H1 (cell line): Measurements from ENCODE around the gene GBX1. TPM values are rescaled to one million over a fixed set of nuclear protein-coding genes. Genes with fewer than 3 reads are reported as not detected.

Experiments
- CTCF ChIA-PET: fragments of 300-600 bp; sonication (Branson Sonifier 250); formaldehyde crosslinking; loops from one replicate; lab custom pipeline; 2021; ENCODE audit not compliant: partially characterized antibody; lab: Charles Lee
- POLR2A ChIA-PET: fragments of 300-600 bp; sonication (Branson Sonifier 250); formaldehyde crosslinking; loops from one replicate; lab custom pipeline; 2021; ENCODE audit warnings: inconsistent platforms; ENCODE audit not compliant: partially characterized antibody; lab: Charles Lee
- DNase-seq, 2 experiments: peaks; one replicate each; pipeline versions ENCODE4 v3.0.0 to v3.0.0-alpha.2; 2010 to 2022; ENCODE audit warnings: low spot score in 2 of 2, low read depth in 1 of 2, mixed read lengths in 1 of 2
- FAIRE-seq: peaks from 2 replicates; lab custom pipeline; 2011; peaks lifted over from hg19 to GRCh38; lab: Jason Lieb, UNC
- H2AFZ ChIP-seq: 2 replicates; pipeline ENCODE4 v1.8.1; 2012; ENCODE audit warnings: low read length, inconsistent platforms
- H2AK5ac ChIP-seq: 2 replicates; pipeline ENCODE4 v1.6.1; 2013; ENCODE audit warnings: low read depth, low read length
- H2BK120ac ChIP-seq: replicated peaks from 2 replicates; pipeline ENCODE3; 2013; ENCODE audit warnings: low read depth, low read length, inconsistent platforms
- H2BK12ac ChIP-seq: 2 replicates; pipeline ENCODE4 v1.6.1; 2013; ENCODE audit warnings: low read depth, low read length
- H2BK15ac ChIP-seq: 2 replicates; pipeline ENCODE4 v1.6.1; 2013; ENCODE audit warnings: low read length
- H2BK20ac ChIP-seq: 2 replicates; pipeline ENCODE4 v1.6.1; 2013; ENCODE audit warnings: low read length
- H2BK5ac ChIP-seq: 2 replicates; pipeline ENCODE4 v1.6.1; 2013; ENCODE audit warnings: low read depth, low read length
- H3K14ac ChIP-seq: 2 replicates; pipeline ENCODE4 v1.6.1; 2013; ENCODE audit warnings: inconsistent platforms; ENCODE audit not compliant: insufficient read length
- H3K18ac ChIP-seq: 2 replicates; pipeline ENCODE4 v1.6.1; 2013; ENCODE audit warnings: low read length; ENCODE audit errors: extremely low read depth
- H3K23ac ChIP-seq: 2 replicates; pipeline ENCODE4 v1.6.1; 2013; ENCODE audit warnings: inconsistent platforms; ENCODE audit not compliant: insufficient read length
- H3K23me2 ChIP-seq: 2 replicates; pipeline ENCODE4 v1.6.1; 2013; ENCODE audit warnings: low read depth, low read length
- H3K27ac ChIP-seq: 2 replicates; pipeline ENCODE4 v1.6.1; 2011; ENCODE audit warnings: low read depth, low read length, inconsistent platforms
- H3K27me3 ChIP-seq, 4 experiments: replicated peaks in 1 of 4; 1 replicate in 1 of 4; 2 replicates in 3 of 4; pipeline versions ENCODE4 v1.6.1 to v1.8.1; 2011 to 2013; ENCODE audit warnings: low read length in 3 of 4, mild to moderate bottlenecking in 3 of 4, inconsistent platforms in 2 of 4, mixed read lengths in 2 of 4, moderate library complexity in 1 of 4; ENCODE audit not compliant: control insufficient read depth in 3 of 4, insufficient read depth in 3 of 4; ENCODE audit errors: extremely low read depth in 1 of 4
- H3K36me3 ChIP-seq, 4 experiments: 2 replicates each; pipeline versions ENCODE4 v1.6.1 to v1.8.1; 2011 to 2013; ENCODE audit warnings: mild to moderate bottlenecking in 4 of 4, low read length in 3 of 4, moderate library complexity in 2 of 4, control low read depth in 1 of 4, inconsistent platforms in 1 of 4; ENCODE audit not compliant: insufficient read depth in 4 of 4, control insufficient read depth in 2 of 4
- H3K4ac ChIP-seq: replicated peaks from 2 replicates; pipeline ENCODE3; 2013; ENCODE audit warnings: low read length, low read depth, mixed read lengths, inconsistent platforms; ENCODE audit not compliant: insufficient read length
- H3K4me1 ChIP-seq, 4 experiments: replicated peaks in 1 of 4; 1 replicate in 1 of 4; 2 replicates in 3 of 4; pipeline versions ENCODE4 v1.6.1 to v1.8.1; 2011 to 2013; ENCODE audit warnings: low read length in 3 of 4, inconsistent platforms in 2 of 4, mixed read lengths in 1 of 4; ENCODE audit not compliant: insufficient read depth in 4 of 4, control insufficient read depth in 3 of 4
- H3K4me2 ChIP-seq, 2 experiments: 2 replicates each; pipeline versions ENCODE4 v1.6.1 to v1.8.1; 2011 to 2013; ENCODE audit warnings: low read depth in 2 of 2, low read length in 2 of 2, control low read depth in 1 of 2, inconsistent platforms in 1 of 2, mild to moderate bottlenecking in 1 of 2; ENCODE audit not compliant: insufficient read depth in 1 of 2
- H3K4me3 ChIP-seq, 4 experiments: fragments of 200-600, 300-600 bp in 1 of 4; sonication (generic), shearing (Covaris generic), sonication (Bioruptor Twin) in 1 of 4; 2 replicates each; pipeline versions ENCODE4 v1.5.1 to v1.8.1; 2011 to 2016; ENCODE audit warnings: low read length in 4 of 4, low read depth in 3 of 4, control low read depth in 2 of 4, inconsistent platforms in 2 of 4, mild to moderate bottlenecking in 2 of 4, mixed read lengths in 1 of 4, moderate library complexity in 1 of 4; ENCODE audit not compliant: insufficient read depth in 2 of 4; ENCODE audit errors: extremely low read depth in 1 of 4
- H3K56ac ChIP-seq: replicated peaks from 2 replicates; pipeline ENCODE3; 2013; ENCODE audit warnings: low read depth, mild to moderate bottlenecking, mixed read lengths, low read length, inconsistent platforms; ENCODE audit not compliant: insufficient read length
- H3K79me1 ChIP-seq: 2 replicates; pipeline ENCODE4 v1.6.1; 2013; ENCODE audit warnings: low read depth, low read length, control low read depth
- H3K79me2 ChIP-seq, 2 experiments: 2 replicates each; pipeline versions ENCODE4 v1.6.1 to v1.8.1; 2012 to 2013; ENCODE audit warnings: low read length in 2 of 2, mild to moderate bottlenecking in 2 of 2, inconsistent platforms in 1 of 2; ENCODE audit not compliant: insufficient read depth in 2 of 2, control insufficient read depth in 1 of 2
- H3K9ac ChIP-seq, 4 experiments: replicated peaks in 1 of 4; 1 replicate in 1 of 4; 2 replicates in 3 of 4; pipeline versions ENCODE4 v1.6.1 to v1.8.1; 2011 to 2013; ENCODE audit warnings: low read depth in 3 of 4, low read length in 3 of 4, control low read depth in 2 of 4, mild to moderate bottlenecking in 2 of 4, moderate library complexity in 2 of 4, inconsistent platforms in 1 of 4; ENCODE audit errors: extremely low read depth in 1 of 4
- H3K9me3 ChIP-seq, 2 experiments: 2 replicates each; pipeline versions ENCODE4 v1.6.1 to v1.8.1; 2012 to 2013; ENCODE audit warnings: mild to moderate bottlenecking in 2 of 2, moderate library complexity in 2 of 2, control low read depth in 1 of 2, inconsistent platforms in 1 of 2, low read depth in 1 of 2, low read length in 1 of 2, mixed read lengths in 1 of 2; ENCODE audit not compliant: insufficient read depth in 2 of 2
- H4K20me1 ChIP-seq, 2 experiments: replicated peaks in 1 of 2; 2 replicates each; pipeline versions ENCODE3 to v1.8.1; 2011 to 2013; ENCODE audit warnings: inconsistent platforms in 2 of 2, low read length in 2 of 2, mild to moderate bottlenecking in 1 of 2; ENCODE audit not compliant: insufficient read depth in 2 of 2, control insufficient read depth in 1 of 2
- H4K5ac ChIP-seq: 2 replicates; pipeline ENCODE4 v1.6.1; 2013; ENCODE audit warnings: low read length, low read depth, mixed read lengths, inconsistent platforms; ENCODE audit not compliant: insufficient read length
- H4K8ac ChIP-seq: 2 replicates; pipeline ENCODE4 v1.8.0; 2013; ENCODE audit warnings: mild to moderate bottlenecking, moderate library complexity, low read length, inconsistent platforms; ENCODE audit not compliant: insufficient read depth; ENCODE audit errors: extremely low read depth
- H4K91ac ChIP-seq: replicated peaks from 2 replicates; pipeline ENCODE3; 2013; ENCODE audit warnings: low read length, mixed read lengths, inconsistent platforms; ENCODE audit not compliant: insufficient read length
- BCL11A ChIP-seq, 2 experiments: IDR thresholded peaks; one replicate each; pipeline ENCODE4 v1.6.1; 2011; ENCODE audit warnings: low read depth in 2 of 2, low read length in 2 of 2, mild to moderate bottlenecking in 2 of 2
- GABPA ChIP-seq: IDR thresholded peaks from 2 replicates; pipeline ENCODE4 v1.6.1; 2011; ENCODE audit warnings: mild to moderate bottlenecking, low read length, moderate library complexity, borderline replicate concordance; ENCODE audit not compliant: insufficient read depth
- KDM5A ChIP-seq: fragments of 200-600 bp; IDR thresholded peaks from 2 replicates; pipeline ENCODE4 v1.7.1; 2012; ENCODE audit warnings: mild to moderate bottlenecking, low read length, inconsistent platforms, mixed read lengths
- NANOG ChIP-seq: IDR thresholded peaks from 2 replicates; pipeline ENCODE4 v1.6.1; 2011; ENCODE audit warnings: low read length, low read depth, mild to moderate bottlenecking, inconsistent platforms; ENCODE audit not compliant: insufficient read depth, poor library complexity, severe bottlenecking
- NRF1 ChIP-seq: IDR thresholded peaks from 2 replicates; pipeline ENCODE4 v1.6.1; 2011; ENCODE audit warnings: mild to moderate bottlenecking, low read depth, low read length, improper control_type of control experiment
- POU5F1 ChIP-seq: IDR thresholded peaks from 2 replicates; pipeline ENCODE4 v1.6.1; 2011; ENCODE audit warnings: low read depth, mild to moderate bottlenecking, low read length, moderate library complexity
- RFX5 ChIP-seq: IDR thresholded peaks from 2 replicates; pipeline ENCODE4 v1.6.1; 2011; ENCODE audit warnings: low read depth, low read length, improper control_type of control experiment, borderline replicate concordance
- SIX5 ChIP-seq: IDR thresholded peaks from 2 replicates; pipeline ENCODE4 v1.6.1; 2011; ENCODE audit warnings: mild to moderate bottlenecking, low read depth, low read length
- SP4 ChIP-seq: IDR thresholded peaks from 2 replicates; pipeline ENCODE4 v1.6.1; 2012; ENCODE audit warnings: low read length, inconsistent platforms
- WGBS, 2 experiments: shearing (Covaris generic) in 1 of 2; methylation state at CpG; one replicate each; pipeline versions ENCODE4 v1.1.6 to v1.1.7; 2013 to 2015; ENCODE audit warnings: low lambda C conversion rate in 2 of 2, mixed read lengths in 2 of 2, inconsistent platforms in 1 of 2, low coverage in 1 of 2, missing lambda C conversion rate in 1 of 2; ENCODE audit not compliant: insufficient replicate concordance in 2 of 2, insufficient coverage in 1 of 2, insufficient read length in 1 of 2; ENCODE audit errors: extremely low coverage in 1 of 2, missing lambda C conversion rate in 1 of 2; 5-methylcytosine and 5-hydroxymethylcytosine counted together
- polyA plus RNA-seq, 7 experiments: library from polyadenylated mRNA; depleted of rRNA in 3 of 7; stranded (reverse) in 5 of 7; unstranded in 2 of 7; fragments of >200 nt in 5 of 7; fragments of 200-250 nt in 2 of 7; gene quantifications; 1 replicate in 5 of 7; 2 replicates in 1 of 7; 4 replicates in 1 of 7; pipeline versions ENCODE4 v1.2.1 to v1.2.3, GENCODE V29; 2011 to 2013; ENCODE audit warnings: missing spikeins in 2 of 7, mixed read lengths in 2 of 7
- total RNA-seq: library from RNA; stranded (reverse); fragmentation: NEBNext Ultra II Directional; extraction: Animal tissue kit (Norgen Biotek cat#: 25700); gene quantifications from 2 replicates; pipeline ENCODE4 v1.2.1, GENCODE V29; 2021
- TF ChIP-seq, protein P1 (sequence below): IDR thresholded peaks from 2 replicates; pipeline ENCODE4 v1.6.1; 2012; ENCODE audit warnings: inconsistent platforms

The GBX1 gene
- total and polyA plus RNA-seq, 2 of the 8 experiments (the other 6 are each of a cell fraction or from before 2014, with no cell fraction given) = not detected

DNA sequence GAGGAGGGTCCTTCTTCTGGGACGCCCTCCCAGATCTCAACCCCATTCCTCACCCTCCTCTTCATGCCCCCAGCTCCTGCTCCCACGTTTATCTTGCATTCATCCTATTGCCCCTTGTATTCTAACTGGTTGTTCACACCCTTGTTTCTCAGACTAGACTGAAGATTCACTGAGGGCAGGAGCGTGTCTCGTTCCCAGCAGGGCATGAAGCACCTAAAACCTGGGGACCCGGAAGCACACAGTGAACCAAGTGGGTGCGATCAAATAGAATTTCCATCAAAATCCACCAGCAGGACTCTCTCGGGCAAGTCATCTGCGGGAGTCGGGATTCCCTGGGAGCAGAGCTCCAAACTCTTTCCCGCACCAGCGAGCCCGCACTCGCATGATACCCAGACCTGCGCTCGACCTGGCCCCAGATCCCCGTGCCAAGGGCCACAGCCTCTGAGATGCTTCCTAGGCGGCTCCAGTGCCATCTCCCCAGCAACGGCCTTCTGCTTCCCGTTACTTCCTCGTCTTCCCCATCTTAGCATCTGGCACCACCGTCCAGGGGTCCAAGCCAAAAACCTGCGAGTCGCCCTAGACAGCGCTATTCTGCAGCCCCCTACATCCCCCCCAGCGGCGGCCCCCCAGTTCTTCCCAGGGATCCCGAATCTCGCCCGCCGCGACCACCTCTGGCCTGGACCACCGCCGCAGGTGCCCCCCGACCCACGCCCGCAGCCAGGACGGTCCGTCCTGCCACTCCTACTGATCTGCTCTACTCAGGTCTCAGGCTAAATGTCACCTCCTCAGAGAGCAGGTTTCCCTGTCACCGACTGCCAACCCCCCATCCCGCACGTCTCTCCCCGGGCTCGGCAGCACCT, 6.1 kb upstream of the GBX1 start:
- H2BK5ac ChIP-seq = no peak overlapping the region
- TF ChIP-seq, protein P1, sequence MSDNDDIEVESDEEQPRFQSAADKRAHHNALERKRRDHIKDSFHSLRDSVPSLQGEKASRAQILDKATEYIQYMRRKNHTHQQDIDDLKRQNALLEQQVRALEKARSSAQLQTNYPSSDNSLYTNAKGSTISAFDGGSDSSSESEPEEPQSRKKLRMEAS = no peak
- no peak for TF ChIP-seq SP4
- no peak for TF ChIP-seq SIX5
- TF ChIP-seq BCL11A (IDR thresholded peaks at IDR 0.05; ENCODE audit: low read depth in 2 of 2, low read length in 2 of 2) = no peak
- TF ChIP-seq RFX5 = no peak
- no peak for TF ChIP-seq POU5F1
- no peak for TF ChIP-seq GABPA
- no peak for TF ChIP-seq NANOG
- TF ChIP-seq KDM5A = no peak
- TF ChIP-seq NRF1 = no peak
- TF ChIP-seq, all 59 proteins: peak for 0
- ChIA-PET CTCF (interaction anchor here (0.6 to 7.4 kb wide), 9 partner anchors 23 to 155 kb away, joined by 3 to 52 read pairs (median 3); no protein-coding TSS in a partner anchor), POLR2A (interaction anchor here (0.7 kb wide), 1 partner anchor 54 kb away, joined by 3 read pairs; the partner anchor contains the start of gene ABCF2)
- no peak for DNase-seq
- H3K27me3 ChIP-seq = peaks cover 21 to 57% (median 46%) of the 10 kb centered on the region in 4 experiments
- no peaks in the 10 kb centered on the region for H3K79me1 ChIP-seq
- H3K27ac ChIP-seq = no peak overlapping the region
- no peak overlapping the region for H3K56ac ChIP-seq
- no peak overlapping the region for H2AK5ac ChIP-seq
- no peak overlapping the region for H3K23ac ChIP-seq
- peaks cover 1 to 14% of the 10 kb centered on the region in 2 experiments; a peak in 2 of 4 replicates for H3K9me3 ChIP-seq
- no peak overlapping the region for H3K18ac ChIP-seq
- WGBS, 2 experiments = 91% methylated on average over 32 of the region's 43 CpGs; no CpG with 5 or more reads in 1 of the 2 experiments
- no peak overlapping the region for H4K5ac ChIP-seq
- H3K4ac ChIP-seq = no peak overlapping the region
- no peak overlapping the region for H3K4me3 ChIP-seq
- no peak overlapping the region for H3K14ac ChIP-seq
- H3K23me2 ChIP-seq = no peaks in the 10 kb centered on the region
- peaks cover 0 to 6% (median 0%) of the 10 kb centered on the region in 4 experiments; a peak in 1 of 8 replicates for H3K36me3 ChIP-seq
- H4K20me1 ChIP-seq = no peaks in the 10 kb centered on the region
- FAIRE-seq = no peak
- H3K4me2 ChIP-seq = no peak overlapping the region
- H4K91ac ChIP-seq = no peak overlapping the region
- H3K9ac ChIP-seq = no peak overlapping the region
- no peak overlapping the region for H4K8ac ChIP-seq
- no peak overlapping the region for H2BK15ac ChIP-seq
- no peaks in the 10 kb centered on the region; a peak in 1 of 7 replicates for H3K4me1 ChIP-seq
- H2BK20ac ChIP-seq = no peak overlapping the region
- no peak overlapping the region for H2BK120ac ChIP-seq
- H2AFZ ChIP-seq = no peak overlapping the region
- H2BK12ac ChIP-seq = no peak overlapping the region
- H3K79me2 ChIP-seq = no peaks in the 10 kb centered on the region
